ENCODE data around the gene PODN. TPM values are rescaled to one million over a fixed set of nuclear protein-coding genes. Genes with fewer than 3 reads are reported as not detected.

PODN gene
- total RNA-seq, 1 experiment from 2014 or later: 0.23 TPM

- POLR2A ChIA-PET: no interaction called here
- BruUV-seq (replicated peaks): no TSS peak
- in situ Hi-C loops (cut with HindIII; ENCODE audit: low pct_unique_long_range_greater_than_20kb, low sequenced_read_pairs): no loop called here
- Histone ChIP-seq H3K36me3 (ENCODE audit: control insufficient read depth, insufficient read depth, low read length) (no peaks in the 10 kb centered on the region), H3K27ac (ENCODE audit: low read length) (no peak overlapping the region), H3K27me3 (ENCODE audit: control insufficient read depth, insufficient read depth, low read length) (no peaks in the 10 kb centered on the region), H3K4me1 (ENCODE audit: control insufficient read depth, insufficient read depth, low read length) (peaks cover 8% of the 10 kb centered on the region; the same call in 1 of the 2 replicates), H3K9me3 (ENCODE audit: control insufficient read depth, insufficient read depth, low read depth, low read length) (no peaks in the 10 kb centered on the region), H3K4me3 (ENCODE audit: low read depth in 2 of 2, low read length in 2 of 2) (no peak overlapping the region)
- ATAC-seq (no peak), DNase-seq (ENCODE audit: low read depth, low spot score) (no peak)
- CTCF ChIA-PET: no interaction called here
- intact Hi-C loops (cut with micrococcal nuclease; ENCODE audit: unreplicated experiment): no loop called here
- TF ChIP-seq REST (IDR thresholded peaks at IDR 0.05; ENCODE audit: insufficient read depth in 1 of 2, low read depth in 2 of 2, low read length in 1 of 2) (no peak), TCF7L2 (IDR thresholded peaks at IDR 0.05; ENCODE audit: low read depth, low read length) (no peak), POLR2AphosphoS5 (IDR thresholded peaks at IDR 0.05; ENCODE audit: low read depth, low read length) (no peak), SIN3A (IDR thresholded peaks at IDR 0.05; ENCODE audit: borderline replicate concordance, insufficient read depth, low read depth, low read length) (no peak), CTCF (IDR thresholded peaks at IDR 0.05) (no peak)
These were observed 69.6 kb downstream of the PODN start for GRCh38 chr1:53131590-53131938.

- no TSS peak for BruUV-seq (replicated peaks)
- no peaks in the 10 kb centered on the region for H3K36me3 ChIP-seq (ENCODE audit: control insufficient read depth, insufficient read depth, low read length)
- POLR2A ChIA-PET: no interaction called here
- H3K27ac ChIP-seq (ENCODE audit: low read length): no peak overlapping the region
- H3K4me1 ChIP-seq (ENCODE audit: control insufficient read depth, insufficient read depth, low read length): peaks cover 8% of the 10 kb centered on the region; the same call in 1 of the 2 replicates
- ATAC-seq (no peak), DNase-seq (ENCODE audit: low read depth, low spot score) (no peak)
- H3K9me3 ChIP-seq (ENCODE audit: control insufficient read depth, insufficient read depth, low read depth, low read length): no peaks in the 10 kb centered on the region
- no peak overlapping the region for H3K4me3 ChIP-seq (ENCODE audit: low read depth in 2 of 2, low read length in 2 of 2)
- CTCF ChIA-PET: no interaction called here
- in situ Hi-C loops (cut with HindIII; ENCODE audit: low pct_unique_long_range_greater_than_20kb, low sequenced_read_pairs) (no loop called here), intact Hi-C loops (cut with micrococcal nuclease; ENCODE audit: unreplicated experiment) (no loop called here)
- H3K27me3 ChIP-seq (ENCODE audit: control insufficient read depth, insufficient read depth, low read length): no peaks in the 10 kb centered on the region
- TF ChIP-seq SIN3A (IDR thresholded peaks at IDR 0.05; ENCODE audit: borderline replicate concordance, insufficient read depth, low read depth, low read length) (no peak), POLR2AphosphoS5 (IDR thresholded peaks at IDR 0.05; ENCODE audit: low read depth, low read length) (no peak), REST (IDR thresholded peaks at IDR 0.05; ENCODE audit: insufficient read depth in 1 of 2, low read depth in 2 of 2, low read length in 1 of 2) (no peak), CTCF (IDR thresholded peaks at IDR 0.05) (no peak), TCF7L2 (IDR thresholded peaks at IDR 0.05; ENCODE audit: low read depth, low read length) (no peak)
These were observed 70.2 kb downstream of the PODN start for GRCh38 chr1:53132176-53132575.

Data from Panc1 (cell line).